ENCODE data around the gene CEACAM8.
"Not testable (repeated sequence)": the region's sequence is repeated elsewhere in the genome, so short reads cannot be mapped to it uniquely, and the experiment has no call there.

The CEACAM8 gene

GRCh38 chr19:42571116-42571515 lies 23.6 kb downstream of the CEACAM8 start:
- DNase-seq: no peak

GRCh38 chr19:42569193-42569592 lies 25.5 kb downstream of the CEACAM8 start:
- no peak for DNase-seq

GRCh38 chr19:42568006-42568405 lies 26.7 kb downstream of the CEACAM8 start:
- no peak for DNase-seq

- no peak for DNase-seq
Measured at GRCh38 chr19:42567567-42567966, 27.2 kb downstream of the CEACAM8 start.

- DNase-seq: no peak
Measured at GRCh38 chr19:42563352-42564210, 31.1 kb downstream of the CEACAM8 start.

GRCh38 chr19:42561512-42561911 lies 33.2 kb downstream of the CEACAM8 start:
- no peak for DNase-seq

- DNase-seq: no peak
Measured at GRCh38 chr19:42560731-42561130, 34.0 kb downstream of the CEACAM8 start.

- no peak for DNase-seq
Measured at GRCh38 chr19:42558450-42559150, 36.1 kb downstream of the CEACAM8 start.

- not testable (repeated sequence) for DNase-seq
Measured at GRCh38 chr19:42557386-42557871, 37.3 kb downstream of the CEACAM8 start.

GRCh38 chr19:42555801-42556200 lies 38.9 kb downstream of the CEACAM8 start:
- DNase-seq: no peak

- no peak for DNase-seq
Measured at GRCh38 chr19:42555317-42555716, 39.4 kb downstream of the CEACAM8 start.

GRCh38 chr19:42554046-42554575 lies 40.6 kb downstream of the CEACAM8 start:
- no peak for DNase-seq

GRCh38 chr19:42553292-42554045 lies 41.3 kb downstream of the CEACAM8 start:
- DNase-seq: no peak

GRCh38 chr19:42552086-42553065 lies 42.3 kb downstream of the CEACAM8 start:
- no peak for DNase-seq

GRCh38 chr19:42550521-42550920 lies 44.2 kb downstream of the CEACAM8 start:
- not testable (repeated sequence) for DNase-seq

- DNase-seq: not testable (repeated sequence)
Measured at GRCh38 chr19:42549067-42549466, 45.7 kb downstream of the CEACAM8 start.

- DNase-seq: no peak
Measured at GRCh38 chr19:42548552-42548951, 46.2 kb downstream of the CEACAM8 start.

- DNase-seq: no peak
Measured at GRCh38 chr19:42547929-42548328, 46.8 kb downstream of the CEACAM8 start.

- DNase-seq: no peak
Measured at GRCh38 chr19:42546831-42547500, 47.8 kb downstream of the CEACAM8 start.

GRCh38 chr19:42544146-42544545 lies 50.6 kb downstream of the CEACAM8 start:
- no peak for DNase-seq

GRCh38 chr19:42542791-42543190 lies 51.9 kb downstream of the CEACAM8 start:
- no peak for DNase-seq

All from activated T-cell treated with anti-CD3 and anti-CD28 coated beads, Interleukin-2, amount 50 U/mL, for 1 hour (primary cell).